CD4-positive, alpha-beta T cell treated with Interleukin-15 for 1 hour (primary cell): ENCODE data around the gene MYO19.
"Not testable (repeated sequence)": the region's sequence is repeated elsewhere in the genome, so short reads cannot be mapped to it uniquely, and the experiment has no call there.

Source experiments
- DNase-seq: peaks from one replicate; pipeline ENCODE4 v3.0.0-alpha.2; 2020

Gene MYO19

DNA sequence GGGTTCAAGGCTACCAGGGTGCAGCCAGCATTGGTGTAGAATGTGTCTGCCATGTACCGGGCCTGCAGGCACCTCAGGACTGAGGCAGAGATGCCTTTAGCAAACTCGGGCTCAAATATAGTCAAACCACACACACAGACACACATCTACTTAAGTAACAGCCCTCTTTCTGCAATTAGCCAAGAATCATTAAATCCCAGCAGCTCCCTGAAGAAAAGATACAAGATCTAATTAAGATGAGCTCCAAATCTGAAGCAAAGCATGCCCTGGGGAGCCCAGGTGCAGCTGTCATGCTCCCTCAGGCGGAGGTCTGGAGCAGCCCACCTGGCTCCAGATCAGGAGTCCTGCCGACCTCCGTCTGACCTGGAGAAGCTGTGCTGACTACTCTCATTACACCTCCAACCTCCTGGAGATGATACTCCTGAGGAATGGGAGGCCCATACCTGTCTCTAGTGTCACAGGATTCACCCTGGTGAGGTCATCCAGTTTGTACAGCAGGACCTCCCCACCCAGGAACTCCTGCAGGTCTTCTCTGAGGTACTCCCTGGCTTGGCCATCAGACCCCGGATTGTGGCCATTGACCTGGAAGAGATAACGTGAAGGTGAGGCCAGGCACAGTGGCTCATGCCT is 6.9 kb downstream of the MYO19 start:
- DNase-seq, result no peak

DNA sequence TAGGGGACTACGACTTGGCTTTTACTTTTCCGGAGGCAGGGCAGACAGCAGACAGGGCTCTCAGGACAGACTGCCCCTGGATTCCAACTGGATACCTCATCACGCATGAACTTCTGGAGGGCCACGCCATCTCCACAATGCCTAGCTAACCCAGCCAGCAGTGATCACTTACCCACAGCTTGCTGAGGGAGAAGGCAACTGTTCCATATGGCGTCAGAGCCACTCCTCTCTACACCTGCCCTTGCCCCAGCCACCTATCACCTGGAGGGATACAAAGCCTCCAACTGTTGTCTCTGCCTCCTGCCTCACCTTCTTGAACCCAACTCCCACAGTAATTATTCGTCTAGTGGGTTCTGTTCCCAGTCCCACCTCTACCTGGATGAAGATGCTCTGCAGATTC is 8.8 kb downstream of the MYO19 start:
- no peak for DNase-seq

DNA sequence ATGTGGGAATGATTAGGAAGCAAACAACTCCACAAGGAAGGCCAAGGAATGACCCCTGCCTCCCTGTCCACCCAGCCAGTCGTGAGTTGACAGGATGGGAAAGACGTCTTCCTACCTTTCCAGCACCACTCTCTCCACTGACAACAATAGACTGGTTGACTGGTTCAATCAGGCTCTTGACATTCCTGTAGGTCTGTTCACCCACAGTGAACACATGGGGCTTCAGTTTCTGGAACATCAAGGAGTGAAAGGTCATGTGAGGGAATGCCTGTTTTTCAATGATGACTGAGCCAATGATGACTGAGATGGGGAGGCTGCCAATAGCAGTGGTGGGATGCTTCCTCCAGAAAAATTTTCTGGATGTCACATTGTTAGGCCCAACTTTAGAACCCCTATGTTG is 9.6 kb downstream of the MYO19 start:
- no peak for DNase-seq

DNA sequence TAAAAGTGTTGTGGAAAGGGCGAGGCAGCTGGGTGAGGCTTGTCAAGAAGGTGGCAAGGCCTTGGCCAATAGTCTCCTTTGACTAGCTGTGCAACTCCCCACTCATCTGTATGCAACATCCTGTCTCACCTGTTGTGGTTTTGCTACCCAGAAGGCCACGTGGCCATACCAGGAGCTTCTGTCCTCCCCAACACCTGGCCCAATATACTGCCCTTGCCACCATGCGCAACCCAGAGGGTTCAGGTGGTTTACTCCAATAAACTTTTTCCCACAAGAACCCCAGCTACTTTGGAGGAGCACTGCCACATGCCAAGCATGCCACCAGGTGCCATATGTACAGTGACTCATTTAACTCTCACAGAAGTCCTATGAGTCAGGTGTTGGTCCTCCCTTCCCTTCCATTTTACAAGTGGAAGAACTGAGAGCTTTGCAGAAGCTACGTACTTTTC is 10.2 kb downstream of the MYO19 start:
- no peak for DNase-seq

DNA sequence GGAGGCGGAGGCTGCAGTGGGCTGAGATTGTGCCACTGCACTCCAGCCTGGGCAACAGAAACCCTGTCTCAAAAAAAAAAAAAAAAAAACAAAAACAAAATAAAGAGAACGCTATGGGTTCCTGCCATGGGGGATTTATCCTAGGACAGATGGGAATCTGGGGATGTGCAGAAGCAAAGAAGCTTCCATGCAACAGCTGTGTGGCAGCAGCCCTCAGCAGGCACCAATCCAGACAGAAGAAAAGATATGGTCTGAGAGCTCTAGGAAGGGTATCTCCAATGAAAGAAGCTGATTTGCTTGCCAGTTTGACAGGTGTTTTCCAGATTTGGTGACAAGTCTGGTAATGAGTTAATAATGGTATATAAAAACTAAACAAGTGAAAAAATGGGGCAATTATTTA is 11.6 kb downstream of the MYO19 start:
- no peak for DNase-seq

DNA sequence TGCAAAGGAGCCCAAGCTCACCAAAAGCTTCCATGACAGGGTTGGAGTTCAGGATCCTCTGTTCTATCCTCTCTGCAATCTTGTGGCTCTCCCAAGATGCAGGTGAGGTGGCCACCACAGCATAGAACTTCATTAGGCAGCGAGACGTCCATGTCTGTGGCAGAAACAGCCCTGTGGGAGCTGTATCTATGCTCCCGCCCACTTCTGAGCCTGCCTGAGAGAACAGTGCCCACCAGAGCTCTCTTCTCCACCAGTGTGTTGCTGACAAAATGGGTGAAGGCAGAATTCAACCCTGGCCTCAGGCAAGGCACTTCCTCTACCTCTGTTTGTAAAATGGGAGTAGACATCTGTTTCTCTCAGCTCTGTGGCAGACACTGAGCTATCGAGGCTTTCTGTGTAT is 18.8 kb downstream of the MYO19 start:
- DNase-seq, result no peak

DNA sequence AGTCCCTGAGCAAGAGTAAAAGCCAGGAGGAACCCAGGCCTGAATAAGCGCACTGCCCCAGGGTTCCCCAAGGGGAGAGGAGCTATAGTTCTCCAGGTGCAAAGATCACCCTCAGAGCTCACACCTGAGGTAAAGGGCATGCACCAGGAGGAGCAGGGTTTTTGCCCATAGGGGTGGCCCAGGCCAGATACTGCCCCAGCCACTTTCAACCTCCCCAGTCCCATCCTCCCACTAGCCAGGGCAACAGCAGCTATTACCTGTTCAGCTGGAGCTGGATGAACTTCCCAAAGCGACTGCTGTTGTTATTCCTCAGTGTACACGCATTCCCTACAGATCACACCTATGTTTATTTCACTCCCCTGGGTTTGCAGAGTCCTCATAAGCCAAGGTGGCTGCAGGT is 19.8 kb downstream of the MYO19 start:
- no peak for DNase-seq

DNA sequence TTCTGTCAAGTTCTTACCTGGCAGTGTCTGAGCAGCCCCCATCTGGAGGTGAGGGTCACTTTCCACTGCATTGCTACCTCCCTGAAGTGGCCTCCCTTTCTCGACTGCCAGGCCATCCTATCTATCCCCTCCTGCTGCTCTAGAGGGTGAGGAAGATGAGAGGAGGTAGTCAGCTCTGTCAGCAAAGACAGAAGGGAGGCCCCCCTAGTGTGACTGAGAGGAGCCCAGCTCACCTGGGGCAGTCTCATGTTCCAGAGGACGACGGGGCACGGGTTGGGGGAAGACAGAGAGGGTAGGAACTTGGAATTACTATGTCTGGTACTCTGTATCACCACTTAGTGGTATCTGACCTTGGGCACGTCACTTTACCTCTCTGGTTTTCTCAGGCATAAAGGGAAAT is 22.0 kb downstream of the MYO19 start:
- DNase-seq, result no peak

DNA sequence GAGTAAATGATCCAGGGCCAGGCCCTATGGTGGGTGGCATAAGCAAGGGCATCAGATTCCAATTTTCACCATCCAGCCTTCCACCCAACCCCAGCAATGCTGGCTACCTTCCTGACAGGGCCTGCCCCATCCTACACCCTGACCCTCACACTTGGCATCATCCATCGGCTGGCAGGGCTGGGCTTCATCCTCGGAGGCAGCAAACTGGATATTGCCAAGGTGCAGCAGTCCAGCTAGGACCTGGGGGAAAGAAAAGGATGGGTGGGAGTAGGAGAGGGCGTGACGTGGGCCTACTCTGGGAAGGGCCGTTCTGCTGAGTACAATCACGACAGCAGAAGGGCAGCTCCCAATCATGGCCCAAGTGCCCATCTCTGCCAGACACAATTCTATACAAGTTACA is 23.5 kb downstream of the MYO19 start:
- no peak for DNase-seq

DNA sequence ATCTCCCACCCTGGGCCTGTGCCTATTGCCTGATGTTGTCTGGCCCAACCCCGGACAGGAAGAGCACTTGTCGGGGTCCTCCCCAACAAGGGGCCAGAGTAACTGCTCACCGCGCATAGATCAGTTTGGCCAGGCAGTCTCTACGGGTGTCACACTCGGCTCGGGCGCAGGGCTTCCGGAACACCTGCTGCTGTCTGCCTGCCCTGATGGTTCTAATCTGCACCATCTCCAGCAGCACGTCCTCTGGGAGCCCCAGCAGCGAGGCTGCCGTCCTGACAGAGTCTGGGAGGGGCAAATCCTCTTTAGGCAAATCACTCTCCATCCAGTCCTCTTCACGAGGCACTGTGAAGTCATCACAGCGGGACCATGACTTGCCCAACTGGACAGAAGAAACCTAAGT is 24.0 kb downstream of the MYO19 start:
- no peak for DNase-seq

DNA sequence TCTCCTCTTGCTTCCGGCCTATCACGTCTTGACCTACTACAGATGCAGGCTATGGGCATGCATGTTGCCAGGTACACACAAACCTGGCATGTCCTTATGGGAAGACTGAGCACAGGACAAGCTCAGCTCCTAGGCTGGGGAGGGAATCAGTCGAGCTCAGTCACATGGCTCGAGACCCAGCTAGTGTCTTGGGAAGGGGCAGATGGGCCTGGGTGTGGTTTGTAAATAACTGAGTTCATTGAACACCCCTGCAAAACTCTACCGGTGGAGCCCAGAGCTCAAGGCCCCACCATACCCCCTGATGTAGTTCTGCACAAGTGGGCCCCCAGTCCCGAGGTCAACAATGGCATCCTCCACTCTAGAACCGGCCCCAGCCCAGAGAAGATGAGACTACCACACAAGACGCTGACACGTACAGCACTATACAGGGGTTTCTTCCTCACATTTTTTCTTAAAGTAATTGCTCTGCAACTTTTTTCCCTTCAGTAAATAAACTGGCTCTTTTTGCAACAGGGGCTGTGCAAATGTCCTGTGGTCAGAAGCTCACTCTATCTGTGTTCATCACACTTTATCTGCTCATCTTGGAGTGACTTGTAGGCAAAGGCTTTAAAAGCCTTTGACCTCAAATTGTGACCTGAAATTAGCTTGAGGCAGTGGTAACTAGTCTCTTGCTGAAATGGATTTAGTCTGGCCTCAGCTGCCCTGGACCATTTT is 25.2 kb downstream of the MYO19 start:
- DNase-seq, result no peak

DNA sequence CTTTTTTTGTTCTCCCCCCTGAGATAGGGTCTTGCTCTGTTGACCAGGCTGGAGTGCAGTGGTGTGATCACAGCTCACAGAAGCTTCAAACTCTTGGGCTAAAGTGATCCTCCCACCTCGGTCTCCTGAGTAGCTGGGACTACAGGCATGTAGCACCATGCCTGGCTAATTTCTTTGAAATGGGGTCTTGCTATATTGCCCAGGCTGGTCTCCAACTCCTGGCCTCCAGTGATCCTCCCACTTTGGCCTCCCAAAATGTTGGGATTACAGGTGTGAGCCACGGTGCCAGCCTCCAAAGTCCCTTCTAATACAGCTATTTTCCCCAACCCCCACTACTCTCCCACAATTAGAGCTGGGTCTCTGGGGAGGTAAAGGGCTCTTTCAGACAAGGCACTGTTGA is 26.2 kb downstream of the MYO19 start:
- not testable (repeated sequence) for DNase-seq

DNA sequence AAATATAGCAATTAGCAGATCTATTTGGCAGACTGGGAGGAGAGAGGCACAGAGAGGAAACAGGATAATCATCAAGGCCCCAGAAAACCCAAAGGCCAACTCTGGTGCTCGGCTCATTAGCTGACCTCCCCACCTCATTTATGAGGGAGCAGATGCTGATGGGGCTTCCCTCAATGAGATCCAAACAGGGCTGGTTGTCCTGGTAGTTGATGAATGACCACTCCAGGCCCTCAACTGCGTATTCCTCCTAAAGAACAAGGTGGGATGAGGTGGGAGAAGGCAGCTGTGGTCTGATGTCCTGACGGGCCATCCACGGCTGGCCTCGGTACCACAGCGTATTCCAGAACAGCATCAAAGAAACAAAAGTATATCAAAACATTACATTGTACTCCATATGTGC is 27.4 kb downstream of the MYO19 start:
- DNase-seq, result no peak

DNA sequence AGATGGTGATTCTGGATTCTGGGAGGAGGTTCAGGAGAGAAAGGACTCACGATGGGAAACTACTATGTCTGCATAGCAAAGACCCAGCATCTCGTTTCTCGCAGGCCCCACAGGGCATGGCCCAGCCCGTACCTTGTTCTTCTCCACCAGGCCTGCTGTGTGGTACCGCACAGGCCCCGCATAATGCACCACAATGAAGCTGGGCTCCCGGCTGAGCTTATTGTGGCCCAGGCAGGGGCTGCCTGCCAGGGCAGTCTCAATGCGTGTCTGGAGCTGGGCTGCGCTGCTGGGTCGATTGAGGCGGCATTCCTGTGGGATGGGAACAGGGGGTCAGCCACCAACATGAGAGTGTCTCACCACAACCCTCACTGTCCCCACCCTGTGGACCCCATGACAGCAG is 27.8 kb downstream of the MYO19 start:
- DNase-seq, result no peak

DNA sequence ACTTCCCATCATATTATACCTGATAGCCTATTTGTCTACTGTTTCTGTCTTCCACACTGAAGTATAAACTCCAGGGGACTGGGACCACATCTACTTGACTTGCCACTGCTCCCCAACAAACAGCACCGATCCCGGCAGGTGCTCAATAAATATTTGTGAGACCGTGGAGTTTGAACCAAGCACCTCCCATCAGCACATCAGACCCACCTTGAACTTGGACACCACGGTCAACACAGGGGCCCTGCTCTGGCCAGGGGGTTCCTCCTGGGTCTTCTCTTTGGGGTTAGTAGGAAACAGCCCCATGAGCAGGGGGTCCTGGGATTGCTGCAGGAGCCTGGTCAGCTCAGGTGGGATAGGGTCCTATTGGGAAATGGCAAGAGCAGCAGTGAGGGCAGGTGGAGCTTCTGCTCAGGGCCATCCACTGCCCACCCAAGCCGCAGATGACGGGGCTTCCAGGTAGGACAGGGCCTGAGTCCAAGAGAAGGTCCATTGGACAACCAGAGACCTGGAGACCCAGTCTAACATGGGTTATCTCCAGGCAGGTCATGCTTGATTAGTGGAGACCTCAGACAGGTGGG is 28.3 kb downstream of the MYO19 start:
- no peak for DNase-seq

DNA sequence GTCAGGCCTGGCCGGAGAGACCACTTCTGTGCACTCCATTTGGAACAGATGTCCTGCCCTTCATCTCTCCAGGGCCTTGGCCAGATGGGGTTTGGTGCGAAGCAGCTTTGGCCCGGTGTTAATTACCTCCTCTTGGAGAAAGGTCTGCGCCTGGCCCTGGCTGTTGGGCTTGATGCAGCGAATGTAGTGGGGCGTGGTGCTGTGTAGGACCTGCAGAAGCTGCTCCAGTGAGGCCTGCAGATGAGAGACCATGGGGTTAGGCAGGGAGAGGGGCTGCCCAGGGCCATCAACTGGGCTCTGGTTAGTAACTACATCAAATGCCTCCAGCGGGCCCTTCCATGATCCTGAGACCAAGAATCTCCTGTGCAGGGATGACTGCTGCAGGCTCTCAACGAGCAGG is 29.5 kb downstream of the MYO19 start:
- DNase-seq, result no peak

DNA sequence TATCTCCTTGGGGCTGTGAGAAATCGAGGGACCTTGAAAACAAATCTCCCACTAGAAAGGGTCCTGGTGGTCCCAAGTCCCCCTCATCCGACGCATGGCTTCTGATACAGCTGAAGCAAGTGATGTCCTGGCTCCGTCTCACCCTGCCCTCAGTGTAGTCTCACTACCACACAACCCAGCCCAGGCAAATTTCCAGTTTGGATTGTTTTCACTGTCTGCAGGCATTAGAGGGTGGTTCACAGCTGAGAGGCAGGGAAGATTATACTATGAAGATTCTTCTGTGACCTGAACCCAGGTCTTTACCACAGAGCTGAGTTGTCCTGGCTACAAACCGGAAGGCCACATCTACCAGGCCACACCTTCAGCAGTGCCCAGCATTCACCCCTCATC is 30.5 kb downstream of the MYO19 start:
- DNase-seq, result no peak

DNA sequence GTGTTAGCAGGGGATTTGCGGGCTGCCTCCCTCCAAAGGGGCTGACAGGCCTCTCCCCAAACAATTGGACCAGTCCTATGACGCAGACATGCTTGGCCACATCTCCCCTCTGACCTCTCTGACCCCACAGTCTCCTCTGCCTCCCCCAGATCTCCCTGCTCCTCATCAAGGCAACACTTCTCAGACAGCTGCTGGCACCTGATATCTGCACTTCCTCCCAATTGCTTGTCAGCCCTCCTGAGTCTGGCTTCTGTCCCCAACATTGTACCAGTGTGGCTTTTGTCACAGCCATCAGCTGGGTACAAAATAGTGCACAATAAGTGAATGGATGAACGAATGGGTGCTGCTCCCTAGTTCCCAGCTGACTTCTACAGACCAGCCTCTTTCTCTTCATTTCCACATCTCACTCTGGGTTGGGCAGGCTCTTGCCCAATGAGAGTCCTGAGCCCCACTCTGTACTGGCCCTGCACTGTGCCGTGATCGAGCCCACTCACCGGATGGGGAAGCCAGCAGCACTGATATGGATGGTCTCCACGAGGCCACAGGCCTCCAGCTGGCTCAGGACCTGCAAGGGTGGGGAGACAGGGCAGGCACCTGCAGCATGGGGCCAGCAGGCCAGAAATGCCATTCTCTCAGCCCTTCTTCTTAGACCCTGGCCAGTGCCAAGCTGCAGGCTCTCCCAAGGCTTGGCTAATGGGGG is 31.1 kb downstream of the MYO19 start:
- no peak for DNase-seq

DNA sequence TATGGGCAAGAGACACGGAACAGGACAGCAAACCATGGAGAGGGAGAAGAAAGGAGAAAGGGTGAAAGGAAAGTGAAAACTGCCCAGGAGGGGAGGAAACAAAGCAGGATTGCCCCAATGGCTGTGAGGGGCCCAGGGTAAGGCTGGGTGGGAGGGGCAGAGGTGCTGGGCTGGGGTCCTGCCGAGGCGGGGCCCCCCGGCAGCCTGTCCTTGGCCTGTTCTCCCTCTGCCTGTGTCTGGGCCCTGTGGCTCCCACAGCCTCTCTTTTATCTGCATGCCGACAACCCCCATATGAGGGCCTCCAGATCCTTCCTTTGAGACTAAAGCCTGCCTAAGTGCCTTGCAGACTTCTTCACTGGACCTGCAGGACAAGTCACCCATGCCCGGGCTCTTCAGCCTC is 32.7 kb downstream of the MYO19 start:
- DNase-seq, result no peak

DNA sequence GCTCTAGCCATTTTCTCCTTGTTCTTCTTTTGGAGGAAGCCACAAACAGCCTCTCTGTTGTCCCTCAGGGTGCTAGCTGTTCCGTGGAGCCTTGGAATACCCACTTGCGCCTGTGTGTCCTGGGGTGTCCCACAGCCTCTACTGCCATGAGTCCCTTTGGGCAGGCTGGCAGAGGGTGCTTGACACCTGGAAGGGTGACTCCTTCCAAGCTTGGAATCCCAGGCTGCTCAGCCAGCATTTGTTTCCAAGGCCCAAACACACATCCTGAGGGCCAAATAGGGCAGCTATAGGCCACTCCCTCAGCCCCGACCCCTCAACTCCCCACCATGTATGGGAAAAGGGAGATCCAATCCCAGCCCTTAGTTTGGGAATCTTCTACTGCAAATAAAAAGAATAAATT is 33.3 kb downstream of the MYO19 start:
- DNase-seq, result no peak

DNA sequence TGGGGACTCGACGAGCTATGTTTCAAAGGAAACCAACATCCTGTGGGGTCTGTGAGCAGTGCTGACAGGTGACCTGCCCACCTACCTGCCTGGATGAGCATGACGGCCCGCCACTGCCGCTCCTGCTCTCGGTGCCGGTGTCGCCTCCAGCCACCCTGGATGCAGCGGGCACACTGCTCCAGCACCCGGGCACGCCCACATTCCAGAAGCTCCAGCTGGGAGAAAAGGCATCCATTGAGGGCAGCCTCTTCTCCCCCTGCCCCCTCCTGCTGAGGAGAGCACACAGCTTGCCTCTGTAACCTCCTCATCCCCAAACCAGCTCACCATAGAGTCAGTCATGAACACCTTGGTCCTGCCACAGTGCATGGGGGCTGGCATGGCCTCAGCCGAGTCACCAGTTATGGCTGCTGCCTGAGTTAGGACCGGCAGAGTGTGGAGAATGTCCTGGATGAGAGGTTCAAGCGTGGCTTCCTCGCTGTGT is 33.9 kb downstream of the MYO19 start:
- DNase-seq, result no peak

DNA sequence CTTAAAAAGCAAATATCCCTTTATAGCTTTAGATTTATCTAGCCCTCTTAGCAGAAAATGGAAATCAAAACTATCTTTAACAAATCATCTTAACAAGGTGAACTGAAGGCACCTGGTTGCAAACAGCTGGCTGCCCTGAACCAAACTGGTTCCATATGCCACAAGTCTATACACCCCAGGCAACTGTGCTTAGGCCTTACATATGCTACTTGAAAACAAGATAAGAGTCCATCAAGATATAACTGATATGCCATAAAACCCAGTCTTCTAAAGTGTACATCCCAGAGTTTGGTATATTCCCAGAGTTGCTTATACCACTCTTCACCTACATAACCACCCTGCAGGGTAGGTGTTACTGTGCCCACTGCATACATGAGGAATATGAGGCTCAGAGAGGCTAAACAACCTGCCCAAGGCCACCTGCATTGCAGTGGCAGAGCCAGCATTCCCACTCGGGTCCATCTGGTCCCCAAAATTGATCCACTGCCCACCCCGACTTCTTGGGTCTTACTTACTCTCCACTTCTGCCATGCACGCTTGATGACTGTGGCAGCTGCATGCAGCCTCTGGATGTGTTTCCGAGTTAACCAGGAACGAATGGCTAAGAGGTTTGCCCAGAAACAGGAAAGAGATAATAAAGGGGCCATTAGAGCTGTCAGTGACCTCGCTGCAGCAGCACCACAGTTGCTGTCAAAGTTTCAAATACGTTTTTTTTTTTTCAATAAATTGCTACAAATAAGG is 35.9 kb downstream of the MYO19 start:
- no peak for DNase-seq

DNA sequence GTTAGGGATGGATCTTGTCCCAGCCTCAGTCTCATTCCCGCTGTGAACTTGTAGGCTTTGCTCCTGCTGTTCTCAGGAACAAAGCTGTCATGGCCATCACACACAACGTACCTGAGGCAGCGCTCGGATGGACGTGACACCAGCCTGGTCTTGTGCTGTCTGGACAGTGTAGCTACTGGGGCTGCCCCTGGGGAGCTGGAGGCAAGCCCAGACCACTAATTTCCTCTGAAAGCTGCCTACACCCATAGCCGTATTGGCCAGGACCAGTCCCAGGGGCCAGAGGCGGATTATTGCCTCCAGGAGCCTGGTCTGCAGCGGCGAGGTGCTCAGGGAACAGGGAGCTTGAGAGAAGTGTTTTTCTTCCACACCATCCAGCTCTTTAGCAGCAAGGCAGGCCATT is 36.5 kb downstream of the MYO19 start:
- no peak for DNase-seq
